HG03565 (cell line): Measurements from ENCODE around the gene OTOR.

ENCODE experiments used
- ATAC-seq: cut with Tn5 transposase; IDR thresholded peaks from one replicate; pipeline ENCODE4 v1.9.1; 2021; ENCODE audit warnings: mild to moderate bottlenecking, moderate library complexity; ENCODE audit not compliant: unreplicated experiment

OTOR gene

GRCh38 chr20:16748308-16748900 lies at the start of gene OTOR:
Gene OTOR, plus strand, starts transcription at chr20:16748358. Its CDS starts 44 bp downstream, at chr20:16748402.
- ATAC-seq: no peak

GRCh38 chr20:16699293-16699692 lies 48.9 kb upstream of the OTOR start:
- ATAC-seq: no peak

- ATAC-seq: no peak
Measured at GRCh38 chr20:16701296-16701695, 46.9 kb upstream of the OTOR start.

- ATAC-seq: no peak
Measured at GRCh38 chr20:16703570-16703969, 44.6 kb upstream of the OTOR start.

- ATAC-seq: peak; percentile 62
Measured at GRCh38 chr20:16707674-16708073, 40.5 kb upstream of the OTOR start.

GRCh38 chr20:16708602-16709001 lies 39.6 kb upstream of the OTOR start:
- no peak for ATAC-seq

- peak; percentile 78 for ATAC-seq
Measured at GRCh38 chr20:16709017-16709416, 39.1 kb upstream of the OTOR start.

- peak; percentile 42 for ATAC-seq
Measured at GRCh38 chr20:16710781-16711180, 37.4 kb upstream of the OTOR start.

GRCh38 chr20:16711661-16712258 lies 36.4 kb upstream of the OTOR start:
- no peak for ATAC-seq

GRCh38 chr20:16712511-16712947 lies 35.6 kb upstream of the OTOR start:
- ATAC-seq: no peak

GRCh38 chr20:16713066-16713465 lies 35.1 kb upstream of the OTOR start:
- ATAC-seq: no peak

GRCh38 chr20:16714242-16714641 lies 33.9 kb upstream of the OTOR start:
- ATAC-seq: no peak

GRCh38 chr20:16714751-16715150 lies 33.4 kb upstream of the OTOR start:
- no peak for ATAC-seq

- no peak for ATAC-seq
Measured at GRCh38 chr20:16719421-16719820, 28.7 kb upstream of the OTOR start.

GRCh38 chr20:16729080-16729479 lies 19.1 kb upstream of the OTOR start:
- no peak for ATAC-seq

- peak; percentile 99 for ATAC-seq
Measured at GRCh38 chr20:16729565-16730460, 18.3 kb upstream of the OTOR start, which contains the start of gene SNRPB2. Gene SNRPB2, plus strand, starts transcription at chr20:16730026. Its CDS starts 1,677 bp downstream, at chr20:16731703.

GRCh38 chr20:16732506-16733152 lies 15.5 kb upstream of the OTOR start:
- no peak for ATAC-seq

GRCh38 chr20:16740365-16741072 lies 7.6 kb upstream of the OTOR start:
- ATAC-seq: no peak

GRCh38 chr20:16744178-16744807 lies 3.9 kb upstream of the OTOR start:
- ATAC-seq: no peak

- no peak for ATAC-seq
Measured at GRCh38 chr20:16745204-16745603, 3.0 kb upstream of the OTOR start.
